Uterus (tissue), 4 donors: Measurements from ENCODE around the gene ACTL6B. TPM values are rescaled to one million over a fixed set of nuclear protein-coding genes. Genes with fewer than 3 reads are reported as not detected.
A peak's percentile ranks its signal among the peaks of the same experiment; 100 is the strongest.
"Not testable (repeated sequence)": the region's sequence is repeated elsewhere in the genome, so short reads cannot be mapped to it uniquely, and the experiment has no call there.

Experiments
- DNase-seq, 2 donors: peaks; one replicate each; pipeline ENCODE4 v3.0.0-alpha.2; 2019 to 2020
- H3K27ac ChIP-seq, 2 donors: fragments of 200-600 bp; sonication (generic); 1 replicate in 1 of 2; 2 replicates in 1 of 2; pipeline ENCODE4 v1.5.1; 2016 to 2018
- H3K27me3 ChIP-seq, 2 donors: fragments of 200-600 bp; sonication (generic); one replicate each; pipeline ENCODE4 v1.5.1; 2018 to 2019; ENCODE audit warnings: control low read depth in 1 of 2
- H3K36me3 ChIP-seq, 2 donors: fragments of 200-600 bp; sonication (generic); one replicate each; pipeline ENCODE4 v1.5.1; 2019; ENCODE audit warnings: control low read depth in 1 of 2
- H3K4me1 ChIP-seq, 2 donors: fragments of 200-600 bp; sonication (generic); one replicate each; pipeline ENCODE4 v1.5.1; 2018 to 2019; ENCODE audit warnings: control low read depth in 1 of 2
- H3K4me3 ChIP-seq, 2 donors: fragments of 200-600 bp; sonication (generic); 1 replicate in 1 of 2; 2 replicates in 1 of 2; pipeline ENCODE4 v1.5.1; 2018 to 2019; ENCODE audit warnings: mild to moderate bottlenecking in 1 of 2
- H3K9me3 ChIP-seq, 2 donors: fragments of 200-600 bp; sonication (generic); one replicate each; pipeline ENCODE4 v1.5.1; 2019; ENCODE audit warnings: control low read depth in 1 of 2
- POLR2A ChIP-seq, 2 donors: fragments of 450-650 bp; IDR thresholded peaks; one replicate each; pipeline ENCODE4 v1.6.1; 2016; ENCODE audit warnings: antibody characterized with exemption in 2 of 2, mild to moderate bottlenecking in 1 of 2, moderate library complexity in 1 of 2
- intact Hi-C: fragments of 100-400 bp; cut with DNase I; formaldehyde crosslinking; loops from one replicate; pipeline ENCODE4 v1.15.1; 2023; ENCODE audit warnings: low total_unique reads
- total RNA-seq, 4 donors: library from RNA; depleted of rRNA in 3 of 4; stranded (reverse); fragments of >200 nt in 3 of 4; gene quantifications; one replicate each; pipeline versions ENCODE4 v1.1.0 to v1.2.4, GENCODE V29; 2014 to 2023
- TF ChIP-seq, protein P1 (sequence below), 4 experiments: fragments of 200-600 bp in 2 of 4; fragments of 450-650 bp in 2 of 4; sonication (generic) in 2 of 4; IDR thresholded peaks; one replicate each; pipeline ENCODE4 v1.5.1; 2016 to 2019; ENCODE audit warnings: antibody characterized with exemption in 4 of 4, mild to moderate bottlenecking in 2 of 4, moderate library complexity in 1 of 4
- donor health status: DM: yes; HTN: yes; CAD: no.

ACTL6B gene
- total RNA-seq = not detected

DNA sequence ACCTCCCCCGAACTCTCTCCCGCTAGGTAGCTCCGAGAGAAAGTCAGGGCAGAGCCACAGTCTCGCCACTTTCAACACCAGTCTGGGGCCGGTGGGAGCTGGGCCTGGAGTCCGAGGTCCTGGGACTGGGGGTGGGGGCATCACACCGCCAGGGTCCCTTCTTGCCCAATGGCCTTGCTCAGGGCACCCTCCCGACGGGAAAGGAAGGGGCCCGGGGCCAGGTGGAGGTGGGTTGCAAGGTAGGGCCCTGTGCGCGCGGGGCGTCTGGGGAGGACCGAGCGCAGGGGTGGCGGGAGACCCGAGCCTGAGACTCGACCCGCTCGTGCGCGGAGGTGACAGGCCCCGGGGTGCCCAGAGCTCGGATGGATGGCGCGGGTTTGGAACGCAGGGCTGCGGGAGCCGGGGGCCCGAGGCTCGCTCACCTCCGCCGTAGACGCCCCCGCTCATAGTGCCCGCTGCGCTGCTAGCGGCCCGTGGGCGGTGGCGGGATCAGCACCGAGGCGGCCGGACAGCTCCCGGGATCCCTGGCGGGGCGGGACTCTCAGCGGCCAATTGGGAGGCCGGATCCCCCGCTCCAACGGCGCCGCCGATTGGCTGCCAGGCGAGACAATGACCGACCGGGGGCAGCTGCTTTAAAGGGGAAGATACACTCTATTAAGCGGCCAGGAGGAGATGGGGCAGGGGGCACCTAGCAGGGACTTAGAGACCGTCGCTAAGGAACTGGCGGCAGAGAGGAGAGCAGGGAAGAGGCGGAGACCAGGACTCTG, at the start of gene ACTL6B:
ACTL6B (minus strand) TSS at position 541 of the 767 bp plus-strand sequence; CDS start at position 447, 94 bp downstream.
- H3K27me3 ChIP-seq = peaks cover 18 to 28% of the 10 kb centered on the region in 2 donors
- TF ChIP-seq POLR2A (IDR thresholded peaks at IDR 0.05) = no peak
- TF ChIP-seq, protein P1, sequence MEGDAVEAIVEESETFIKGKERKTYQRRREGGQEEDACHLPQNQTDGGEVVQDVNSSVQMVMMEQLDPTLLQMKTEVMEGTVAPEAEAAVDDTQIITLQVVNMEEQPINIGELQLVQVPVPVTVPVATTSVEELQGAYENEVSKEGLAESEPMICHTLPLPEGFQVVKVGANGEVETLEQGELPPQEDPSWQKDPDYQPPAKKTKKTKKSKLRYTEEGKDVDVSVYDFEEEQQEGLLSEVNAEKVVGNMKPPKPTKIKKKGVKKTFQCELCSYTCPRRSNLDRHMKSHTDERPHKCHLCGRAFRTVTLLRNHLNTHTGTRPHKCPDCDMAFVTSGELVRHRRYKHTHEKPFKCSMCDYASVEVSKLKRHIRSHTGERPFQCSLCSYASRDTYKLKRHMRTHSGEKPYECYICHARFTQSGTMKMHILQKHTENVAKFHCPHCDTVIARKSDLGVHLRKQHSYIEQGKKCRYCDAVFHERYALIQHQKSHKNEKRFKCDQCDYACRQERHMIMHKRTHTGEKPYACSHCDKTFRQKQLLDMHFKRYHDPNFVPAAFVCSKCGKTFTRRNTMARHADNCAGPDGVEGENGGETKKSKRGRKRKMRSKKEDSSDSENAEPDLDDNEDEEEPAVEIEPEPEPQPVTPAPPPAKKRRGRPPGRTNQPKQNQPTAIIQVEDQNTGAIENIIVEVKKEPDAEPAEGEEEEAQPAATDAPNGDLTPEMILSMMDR (IDR thresholded peaks at IDR 0.05) = no peak
- no peak for DNase-seq
- intact Hi-C loops = no loop called here
- no peaks in the 10 kb centered on the region for H3K9me3 ChIP-seq
- H3K4me1 ChIP-seq = no peaks in the 10 kb centered on the region
- H3K27ac ChIP-seq = no peak within 1 kb of the TSS
- no peak within 1 kb of the TSS for H3K4me3 ChIP-seq
- no peaks in the 10 kb centered on the region for H3K36me3 ChIP-seq

DNA sequence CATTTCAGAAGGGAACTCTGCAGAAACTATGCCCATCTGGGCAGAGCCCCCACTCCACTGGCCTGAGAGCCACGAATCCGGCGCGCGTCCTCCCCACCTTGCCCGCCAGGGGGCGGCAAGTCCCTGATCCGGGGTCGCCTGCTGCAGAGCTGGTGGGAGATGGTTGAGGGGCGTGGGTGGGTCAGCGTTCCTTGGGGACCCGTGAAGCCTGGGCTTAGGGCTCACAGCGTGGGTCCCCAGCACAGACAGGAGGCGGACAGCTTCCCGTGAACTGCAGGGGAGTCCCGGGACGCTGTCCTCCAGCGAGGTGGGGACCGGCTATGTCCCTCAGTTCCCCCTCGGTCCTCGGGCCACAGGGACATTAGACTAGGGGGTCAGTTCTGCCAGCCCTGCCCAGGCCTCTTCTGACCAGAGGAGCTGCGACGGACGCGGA, 49.1 kb upstream of the ACTL6B start:
- H3K4me3 ChIP-seq = peak overlapping the region; percentile 79 to 90
- intact Hi-C loops = no loop called here
- no peaks in the 10 kb centered on the region for H3K27me3 ChIP-seq

DNA sequence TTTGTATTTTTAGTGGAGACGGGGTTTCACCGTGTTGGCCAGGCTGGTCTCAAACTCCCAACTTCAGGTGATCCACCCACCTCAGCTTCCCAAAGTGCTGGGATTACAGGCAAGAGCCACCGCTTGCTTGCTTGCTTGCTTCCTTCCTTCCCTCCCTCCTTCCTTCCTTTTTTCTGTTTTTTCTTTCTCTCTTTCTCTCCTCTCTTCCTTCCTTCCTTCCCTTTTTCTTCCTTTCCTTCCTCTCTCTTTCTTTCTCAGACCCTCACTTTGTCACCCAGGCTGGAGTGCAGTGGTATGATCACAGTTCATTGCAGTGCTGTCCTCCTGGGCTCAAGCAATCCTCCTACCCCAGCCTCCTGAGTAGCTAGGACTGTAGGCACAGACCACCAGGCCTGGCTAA, 44.8 kb upstream of the ACTL6B start:
- H3K36me3 ChIP-seq, H3K9me3 ChIP-seq, DNase-seq, H3K27me3 ChIP-seq, intact Hi-C loops, H3K4me3 ChIP-seq, H3K4me1 ChIP-seq, H3K27ac ChIP-seq: not testable (repeated sequence)

More for the DNA sequence above, 49.1 kb upstream of the ACTL6B start:
- Histone ChIP-seq H3K4me1 (peaks cover 0 to 5% of the 10 kb centered on the region in 2 donors), H3K27ac (peak overlapping the region; percentile 88 to 90), H3K9me3 (no peaks in the 10 kb centered on the region), H3K36me3 (no peaks in the 10 kb centered on the region)
- DNase-seq = peak; percentile 78 to 86
- TF ChIP-seq POLR2A (IDR thresholded peaks at IDR 0.05) = no peak
- TF ChIP-seq, protein P1 (IDR thresholded peaks at IDR 0.05) = peak; percentile 81 to 92 (median 90)

DNA sequence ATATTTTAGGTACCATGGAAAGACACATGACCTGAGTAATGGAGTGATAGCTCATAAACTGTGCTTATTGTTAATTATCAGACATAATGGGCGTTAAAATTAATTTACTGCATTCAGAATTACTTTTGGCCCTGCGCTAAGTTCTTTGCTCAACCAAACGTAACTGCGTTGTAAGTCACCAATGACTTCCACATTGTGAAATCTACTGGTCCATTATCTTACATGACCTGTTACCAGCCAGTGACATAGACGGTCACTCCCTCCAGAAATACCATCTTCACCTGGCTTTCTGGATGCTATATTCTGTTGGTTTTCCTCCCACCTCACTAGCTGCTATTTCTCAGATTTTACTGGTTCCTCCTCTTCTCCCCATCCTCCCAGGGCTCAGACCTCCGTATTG, 42.8 kb upstream of the ACTL6B start:
- DNase-seq = no peak
- TF ChIP-seq POLR2A (IDR thresholded peaks at IDR 0.05) = no peak
- TF ChIP-seq, protein P1 (IDR thresholded peaks at IDR 0.05) = no peak
- no peak overlapping the region for H3K27ac ChIP-seq
- no peak overlapping the region for H3K4me3 ChIP-seq
- H3K4me1 ChIP-seq = no peaks in the 10 kb centered on the region
- intact Hi-C loops = no loop called here
- H3K36me3 ChIP-seq = no peaks in the 10 kb centered on the region
- no peaks in the 10 kb centered on the region for H3K9me3 ChIP-seq
- H3K27me3 ChIP-seq = no peaks in the 10 kb centered on the region

DNA sequence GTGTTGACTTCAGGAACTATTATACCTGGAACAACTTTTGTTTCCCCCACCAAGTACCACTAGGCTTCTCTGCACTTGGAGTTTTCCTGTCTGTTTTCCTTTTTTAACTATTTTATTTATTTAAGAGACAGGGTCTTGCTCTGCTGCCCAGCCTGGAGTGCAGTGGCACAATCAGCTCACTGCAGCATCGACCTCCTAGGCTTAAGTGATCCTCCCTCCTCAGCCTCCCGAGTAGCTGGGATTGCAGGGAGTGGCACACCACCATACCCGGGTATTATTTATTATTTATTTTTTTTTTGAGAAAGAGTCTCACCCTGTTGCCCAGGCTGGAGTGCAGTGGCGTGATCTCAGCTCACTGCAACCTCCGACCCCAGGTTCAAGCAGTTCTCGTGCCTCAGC, 39.9 kb upstream of the ACTL6B start:
- no peak overlapping the region for H3K27ac ChIP-seq
- TF ChIP-seq, protein P1 (IDR thresholded peaks at IDR 0.05) = no peak
- TF ChIP-seq POLR2A (IDR thresholded peaks at IDR 0.05) = no peak
- DNase-seq = no peak

More for the DNA sequence above, 39.9 kb upstream of the ACTL6B start:
- peaks cover 2% of the 10 kb centered on the region in 2 donors for H3K4me1 ChIP-seq
- H3K27me3 ChIP-seq = no peaks in the 10 kb centered on the region
- H3K4me3 ChIP-seq = no peak overlapping the region
- no peaks in the 10 kb centered on the region for H3K9me3 ChIP-seq
- H3K36me3 ChIP-seq = no peaks in the 10 kb centered on the region
- intact Hi-C loops = no loop called here
